ENCODE measurements around the gene CHSY1. TPM values are rescaled to one million over a fixed set of nuclear protein-coding genes. Genes with fewer than 3 reads are reported as not detected.

The CHSY1 gene
- total and polyA plus RNA-seq, 2 of the 13 experiments (the other 11 are each of a cell fraction or from before 2014, with no cell fraction given): 13.3 to 13.7 TPM

DNA sequence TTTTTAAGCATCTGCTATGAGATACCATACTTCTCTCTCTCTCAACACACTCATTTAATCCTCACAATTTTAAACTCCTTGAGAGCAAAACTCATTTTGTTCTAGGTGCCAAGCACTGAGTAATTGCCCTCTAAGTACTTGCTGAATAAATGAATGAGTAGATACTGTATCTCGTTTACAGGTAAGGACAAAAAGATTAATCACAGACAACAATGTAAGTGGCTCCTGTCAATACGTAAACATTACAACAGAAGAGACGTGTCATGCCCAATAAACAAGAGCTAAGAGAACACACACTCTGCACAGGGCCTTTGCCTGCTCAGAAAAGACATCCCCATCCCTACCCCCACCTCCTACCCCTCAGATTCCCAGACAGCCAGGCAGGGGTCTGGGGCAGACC is 59.8 kb downstream of the CHSY1 start:
- POLR2A ChIA-PET: no interaction called here
- H4K20me1 ChIP-seq (ENCODE audit: insufficient read depth, low read length): peaks cover 16% of the 10 kb centered on the region; the same call in 1 of the 2 replicates
- H3K9ac ChIP-seq (ENCODE audit: insufficient read depth, low read depth, low read length): no peak overlapping the region
- no peak overlapping the region for H2AFZ ChIP-seq (ENCODE audit: low read length)
- CTCF ChIA-PET (ENCODE audit: low intra/inter-chr PET ratio, low total read pairs): no interaction called here
- in situ Hi-C loops (cut with HindIII; ENCODE audit: extremely low pct_ligation_motif_present, low pct_unique_long_range_greater_than_20kb) (no loop called here), intact Hi-C loops (cut with micrococcal nuclease; ENCODE audit: unreplicated experiment) (no loop called here)
- no peak for TF ChIP-seq ZSCAN31 (CRISPR knock-in tag; IDR thresholded peaks at IDR 0.05; ENCODE audit: low read depth)
- no peak for TF ChIP-seq RNF2 (conservative IDR thresholded peaks at IDR 0.05; ENCODE audit: low read depth)
- no peak for TF ChIP-seq DNMT1 (CRISPR knock-in tag; IDR thresholded peaks at IDR 0.05)
- TF ChIP-seq HNRNPL (IDR thresholded peaks at IDR 0.05; ENCODE audit: low read depth, low read length): no peak
- H3K36me3 ChIP-seq (replicated peaks in 1 of 2; ENCODE audit: control insufficient read depth in 1 of 2, insufficient read depth in 2 of 2, low read length in 2 of 2): peaks cover 0 to 8% of the 10 kb centered on the region in 2 experiments; a peak in 1 of 5 replicates
- peaks cover 56% of the 10 kb centered on the region for H3K79me2 ChIP-seq (ENCODE audit: insufficient read depth, low read length)
- DNase-seq (ENCODE audit: low spot score) (no peak), ATAC-seq (no peak), FAIRE-seq (no peak)
- no TSS peak for BruUV-seq (replicated peaks)
- H3K27me3 ChIP-seq (ENCODE audit: control insufficient read depth in 1 of 2, insufficient read depth in 2 of 2, low read length in 2 of 2): no peaks in the 10 kb centered on the region
- no peak overlapping the region for H3K27ac ChIP-seq (ENCODE audit: extremely low read length, insufficient read depth, low read length)
- no peaks in the 10 kb centered on the region for H3K9me3 ChIP-seq (ENCODE audit: low read length)
- no peak overlapping the region for H3K4me2 ChIP-seq (ENCODE audit: low read depth, low read length)
- no peak overlapping the region for H3K4me3 ChIP-seq (replicated peaks in 1 of 3; ENCODE audit: insufficient read depth in 1 of 3, low read depth in 2 of 3, low read length in 3 of 3)
- WGBS (ENCODE audit: low lambda C conversion rate): 88% methylated on average over 3 of the region's 3 CpGs
- no peaks in the 10 kb centered on the region for H3K4me1 ChIP-seq (ENCODE audit: insufficient read depth, low read length)

DNA sequence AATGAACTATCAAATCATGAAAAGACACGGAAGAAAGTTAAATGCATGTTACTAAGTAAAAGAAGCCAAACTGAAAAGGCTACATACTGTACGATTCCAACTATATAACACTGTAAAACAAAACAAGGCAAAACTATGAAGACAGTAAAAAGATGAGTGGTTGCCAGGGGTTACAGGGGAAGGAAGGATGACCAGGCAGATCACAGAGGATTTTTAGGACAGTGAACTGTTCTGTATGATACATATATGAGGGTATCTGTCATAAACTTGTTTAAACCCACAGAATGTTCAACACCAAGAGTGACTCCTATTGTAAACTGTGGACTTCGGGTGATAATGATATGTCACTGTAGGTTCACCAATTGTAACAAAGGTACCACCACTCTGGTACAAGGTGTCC is 60.6 kb downstream of the CHSY1 start:
- peaks cover 12% of the 10 kb centered on the region; the same call in 1 of the 2 replicates for H4K20me1 ChIP-seq (ENCODE audit: insufficient read depth, low read length)
- no TSS peak for BruUV-seq (replicated peaks)
- no peak overlapping the region for H2AFZ ChIP-seq (ENCODE audit: low read length)
- no peak for ATAC-seq
- ChIA-PET CTCF (ENCODE audit: low intra/inter-chr PET ratio, low total read pairs) (no interaction called here), POLR2A (no interaction called here)
- FAIRE-seq: no peak
- DNase-seq (ENCODE audit: low spot score): no peak
- peaks cover 54% of the 10 kb centered on the region for H3K79me2 ChIP-seq (ENCODE audit: insufficient read depth, low read length)
- H3K27ac ChIP-seq (ENCODE audit: extremely low read length, insufficient read depth, low read length): no peak overlapping the region
- no peaks in the 10 kb centered on the region for H3K4me1 ChIP-seq (ENCODE audit: insufficient read depth, low read length)
- no peak overlapping the region for H3K9ac ChIP-seq (ENCODE audit: insufficient read depth, low read depth, low read length)
- no peaks in the 10 kb centered on the region for H3K27me3 ChIP-seq (ENCODE audit: control insufficient read depth in 1 of 2, insufficient read depth in 2 of 2, low read length in 2 of 2)
- in situ Hi-C loops (cut with HindIII; ENCODE audit: extremely low pct_ligation_motif_present, low pct_unique_long_range_greater_than_20kb): no loop called here
- 97% methylated on average over 3 of the region's 3 CpGs for WGBS (ENCODE audit: low lambda C conversion rate)
- peaks cover 0 to 8% of the 10 kb centered on the region in 2 experiments; a peak in 1 of 5 replicates for H3K36me3 ChIP-seq (replicated peaks in 1 of 2; ENCODE audit: control insufficient read depth in 1 of 2, insufficient read depth in 2 of 2, low read length in 2 of 2)
- no peak overlapping the region for H3K4me3 ChIP-seq (replicated peaks in 1 of 3; ENCODE audit: insufficient read depth in 1 of 3, low read depth in 2 of 3, low read length in 3 of 3)
- no peak overlapping the region for H3K4me2 ChIP-seq (ENCODE audit: low read depth, low read length)
- intact Hi-C loops (cut with micrococcal nuclease; ENCODE audit: unreplicated experiment): no loop called here
- H3K9me3 ChIP-seq (ENCODE audit: low read length): no peaks in the 10 kb centered on the region
- no peak for TF ChIP-seq RORA (CRISPR knock-in tag; IDR thresholded peaks at IDR 0.05)
- TF ChIP-seq ZNF558 (CRISPR knock-in tag; IDR thresholded peaks at IDR 0.05; ENCODE audit: borderline replicate concordance): no peak
- no peak for TF ChIP-seq ZNF747 (CRISPR knock-in tag; IDR thresholded peaks at IDR 0.05; ENCODE audit: borderline replicate concordance)
- no peak for TF ChIP-seq IKZF1 (IDR thresholded peaks at IDR 0.05)
- TF ChIP-seq, protein P1, sequence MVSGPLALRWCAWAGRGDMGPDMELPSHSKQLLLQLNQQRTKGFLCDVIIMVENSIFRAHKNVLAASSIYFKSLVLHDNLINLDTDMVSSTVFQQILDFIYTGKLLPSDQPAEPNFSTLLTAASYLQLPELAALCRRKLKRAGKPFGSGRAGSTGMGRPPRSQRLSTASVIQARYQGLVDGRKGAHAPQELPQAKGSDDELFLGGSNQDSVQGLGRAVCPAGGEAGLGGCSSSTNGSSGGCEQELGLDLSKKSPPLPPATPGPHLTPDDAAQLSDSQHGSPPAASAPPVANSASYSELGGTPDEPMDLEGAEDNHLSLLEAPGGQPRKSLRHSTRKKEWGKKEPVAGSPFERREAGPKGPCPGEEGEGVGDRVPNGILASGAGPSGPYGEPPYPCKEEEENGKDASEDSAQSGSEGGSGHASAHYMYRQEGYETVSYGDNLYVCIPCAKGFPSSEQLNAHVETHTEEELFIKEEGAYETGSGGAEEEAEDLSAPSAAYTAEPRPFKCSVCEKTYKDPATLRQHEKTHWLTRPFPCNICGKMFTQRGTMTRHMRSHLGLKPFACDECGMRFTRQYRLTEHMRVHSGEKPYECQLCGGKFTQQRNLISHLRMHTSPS (CRISPR knock-in tag; IDR thresholded peaks at IDR 0.05; ENCODE audit: low read depth): no peak
- TF ChIP-seq ZNF136 (CRISPR knock-in tag; IDR thresholded peaks at IDR 0.05; ENCODE audit: low read depth): no peak
- no peak for TF ChIP-seq ZFP36 (IDR thresholded peaks at IDR 0.05; ENCODE audit: borderline replicate concordance, low read depth, low read length, partially characterized antibody)
- TF ChIP-seq MBNL3 (CRISPR knock-in tag; conservative IDR thresholded peaks at IDR 0.05): no peak
- TF ChIP-seq NFE2 (CRISPR knock-in tag; IDR thresholded peaks at IDR 0.05): no peak

Measured in HepG2 (cell line).